ENCODE data around the gene TOMM40L.
"Not testable (repeated sequence)": the region's sequence is repeated elsewhere in the genome, so short reads cannot be mapped to it uniquely, and the experiment has no call there.

TOMM40L gene

DNA sequence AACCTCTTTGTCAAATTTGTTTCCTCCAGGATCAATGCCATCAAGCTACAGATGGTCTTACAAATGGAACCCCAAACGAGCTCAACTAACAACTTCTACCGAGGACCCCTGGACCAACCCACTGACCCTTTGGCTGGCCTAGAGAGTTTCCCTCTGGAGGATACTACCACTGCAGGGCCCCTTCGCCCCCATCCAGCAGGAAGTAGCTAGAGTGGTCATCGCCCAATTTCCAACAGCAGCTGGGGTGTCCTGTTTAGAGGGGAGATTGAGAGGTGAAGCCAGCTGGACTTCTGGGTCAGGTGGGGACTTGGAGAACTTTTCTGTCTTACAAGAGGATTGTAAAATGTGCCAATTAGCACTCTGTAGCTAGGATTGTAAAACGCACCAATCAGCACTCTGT lies 31.2 kb downstream of the TOMM40L start:
- not testable (repeated sequence) for DNase-seq (ENCODE audit: low read depth)

DNA sequence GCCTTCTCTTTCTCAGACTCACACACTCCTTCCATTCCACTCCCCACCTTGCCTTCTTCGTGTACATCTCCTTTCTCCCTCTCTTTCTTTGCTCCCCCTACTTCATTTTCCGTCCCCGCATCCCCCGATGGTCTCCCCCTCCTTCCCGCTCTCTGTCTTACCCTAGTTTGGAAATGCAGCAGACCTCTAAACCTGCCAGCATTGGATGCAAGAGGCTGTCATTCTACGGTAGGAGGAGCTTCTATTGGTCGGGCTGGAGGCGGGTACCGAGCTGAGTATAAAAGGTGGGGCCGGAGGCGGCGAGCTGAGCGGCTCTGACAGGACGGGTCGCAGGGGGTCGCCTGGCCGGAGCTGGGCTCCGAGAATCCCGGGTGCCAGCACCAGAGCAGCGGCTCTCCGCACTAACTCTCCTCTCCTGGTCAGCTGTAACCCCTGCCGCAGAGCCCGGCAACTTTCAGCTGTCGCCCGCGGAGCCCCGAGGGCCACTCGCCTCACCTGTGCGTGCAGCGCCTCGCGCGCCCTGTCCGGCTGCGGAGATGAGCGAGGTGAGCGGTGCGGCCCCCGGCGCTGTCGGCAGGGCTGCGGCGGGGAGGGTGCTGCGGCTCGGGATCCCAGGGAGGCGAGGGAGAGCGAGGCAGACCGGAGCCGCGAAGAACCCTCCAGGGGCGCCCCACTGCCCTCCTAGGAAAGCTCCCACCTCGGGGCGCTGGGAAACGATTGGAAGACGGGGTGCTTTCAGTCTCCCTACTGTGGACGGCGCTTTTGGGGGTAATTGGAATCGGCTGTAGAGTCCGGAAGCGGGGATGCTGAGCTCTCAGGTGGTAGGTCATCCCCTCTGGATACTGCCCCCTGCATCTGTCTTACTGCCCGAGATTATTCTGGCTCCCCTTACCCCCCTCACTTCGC lies 32.8 kb downstream of the TOMM40L start, which contains the start of gene PCP4L1:
Gene PCP4L1 (plus strand): TSS at position 307 of the 906 bp plus-strand sequence. CDS start 230 bp downstream, at position 537.
- DNase-seq (ENCODE audit: low read depth), result peak; percentile 1

DNA sequence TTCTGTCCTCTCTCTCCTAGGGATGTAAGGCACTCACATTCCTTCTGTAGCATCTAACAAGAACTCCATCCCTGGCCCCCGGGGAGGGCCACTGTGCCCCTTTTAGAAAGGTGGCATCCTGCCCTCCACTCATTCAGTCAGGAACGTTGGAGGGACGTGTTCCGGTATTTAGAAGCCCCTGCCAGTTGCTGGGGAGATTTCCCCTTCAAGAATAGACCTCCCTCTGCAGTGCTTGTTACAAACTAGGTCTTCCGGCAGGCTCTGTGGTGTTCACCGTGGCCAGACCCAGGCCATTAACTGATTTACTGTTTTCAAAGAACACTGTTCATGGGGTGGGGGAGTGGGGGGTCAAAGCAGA lies 33.5 kb downstream of the TOMM40L start:
- no peak for DNase-seq (ENCODE audit: low read depth)

DNA sequence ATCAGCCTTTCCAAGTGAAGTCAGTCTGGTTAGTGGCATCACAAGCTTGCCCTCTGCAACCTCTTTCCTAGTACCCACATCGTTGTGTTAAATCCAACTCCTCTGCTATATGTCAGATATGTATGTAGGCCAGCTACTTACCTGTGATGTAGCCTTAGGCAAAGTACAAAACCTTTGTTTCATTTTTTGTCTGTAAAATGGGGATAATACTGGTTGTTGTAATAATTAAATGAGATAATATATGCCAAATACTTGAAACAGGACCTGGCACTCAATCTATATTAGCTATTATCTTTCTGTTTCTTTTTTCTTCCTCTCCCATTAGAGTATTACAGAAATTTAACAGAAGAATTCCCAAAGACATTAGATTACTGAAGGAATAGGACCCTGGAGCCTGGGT lies 33.9 kb downstream of the TOMM40L start:
- no peak for DNase-seq (ENCODE audit: low read depth)

DNA sequence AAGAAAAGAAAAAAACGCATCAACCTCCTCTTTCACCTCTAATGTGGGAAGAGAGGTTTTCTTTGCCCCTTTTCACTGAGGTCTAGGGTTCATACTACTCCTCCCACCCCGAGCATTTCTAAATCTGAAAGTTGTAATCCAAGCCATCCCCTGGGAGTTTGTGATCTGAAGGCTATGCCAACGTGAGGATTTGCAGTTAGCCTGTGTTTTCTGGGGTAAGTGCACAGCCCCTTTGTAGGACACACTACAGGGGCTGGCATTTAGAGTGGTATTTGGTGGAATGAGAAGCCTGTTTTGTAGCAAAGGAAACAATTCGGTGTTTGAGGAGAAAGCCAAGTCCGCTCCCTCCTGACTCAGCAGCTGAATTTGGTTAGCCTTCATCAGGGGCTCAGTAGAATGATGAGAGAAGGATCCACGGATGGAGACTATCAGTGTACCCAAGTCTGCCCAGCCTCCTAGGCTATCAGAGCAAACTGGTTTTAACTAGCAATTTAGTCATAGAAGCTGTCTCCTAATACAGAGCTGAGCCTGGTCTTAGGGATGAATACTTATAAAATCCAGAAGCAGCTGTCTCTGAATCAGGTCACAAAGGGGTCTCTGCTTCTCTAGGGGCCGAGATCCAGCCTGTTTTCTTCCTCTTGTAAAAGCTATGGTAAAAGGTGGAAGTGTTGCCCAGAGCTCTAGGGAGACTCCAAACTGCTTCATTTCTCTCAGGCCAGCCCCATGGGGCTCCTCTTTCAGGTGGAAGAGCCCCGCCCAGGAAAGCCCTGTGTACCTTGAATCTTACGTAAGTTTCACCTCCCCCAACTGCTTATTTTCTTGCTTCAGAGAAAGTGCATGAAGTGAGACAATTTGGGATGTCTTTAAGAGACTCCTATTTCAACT lies 34.8 kb downstream of the TOMM40L start:
- no peak for DNase-seq (ENCODE audit: low read depth)

DNA sequence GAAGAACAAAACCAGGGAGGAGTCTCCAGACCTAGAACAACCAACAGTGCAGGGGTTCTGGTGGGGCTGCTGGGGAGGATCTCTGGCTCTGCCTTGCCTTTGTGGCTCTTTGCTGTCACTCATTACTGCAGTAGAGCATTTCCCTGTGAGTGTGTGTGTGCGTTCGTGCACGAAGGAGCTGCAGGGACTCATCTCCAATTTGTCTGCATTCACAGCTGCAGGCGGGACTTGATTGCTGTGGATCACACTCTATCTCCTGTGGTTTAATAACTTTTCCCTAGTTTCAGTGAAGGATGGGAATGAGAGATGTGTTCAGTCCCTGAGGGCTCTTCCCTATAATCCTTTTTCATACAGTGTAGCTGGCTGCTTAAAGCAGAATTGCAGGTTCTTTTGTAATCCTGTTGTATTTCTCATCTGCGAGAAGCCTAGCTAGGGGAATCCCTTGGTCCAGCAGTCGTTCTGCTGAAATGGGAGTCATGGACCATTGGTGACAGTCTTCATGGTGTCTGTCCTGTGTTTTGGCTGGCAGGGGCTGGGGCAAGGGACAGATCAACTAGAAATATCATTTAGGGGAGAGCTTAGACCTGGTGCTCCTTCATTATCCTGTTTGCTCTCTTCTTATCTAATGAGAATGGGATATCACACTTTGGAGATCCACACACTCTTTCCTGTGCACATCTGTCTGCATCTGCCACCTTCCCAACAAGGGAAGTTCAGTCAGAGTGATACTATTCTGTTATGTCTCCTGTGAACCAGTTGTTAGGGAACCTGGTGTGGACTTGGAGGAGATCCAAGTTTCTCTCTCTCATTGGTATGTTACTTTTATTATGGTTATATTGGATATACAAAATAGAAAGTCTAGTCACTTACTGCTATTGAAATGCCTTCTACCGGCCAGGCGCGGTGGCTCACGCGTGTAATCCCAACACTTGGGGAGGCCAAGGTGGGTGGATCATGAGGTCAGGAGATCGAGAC lies 35.7 kb downstream of the TOMM40L start:
- no peak for DNase-seq (ENCODE audit: low read depth)

DNA sequence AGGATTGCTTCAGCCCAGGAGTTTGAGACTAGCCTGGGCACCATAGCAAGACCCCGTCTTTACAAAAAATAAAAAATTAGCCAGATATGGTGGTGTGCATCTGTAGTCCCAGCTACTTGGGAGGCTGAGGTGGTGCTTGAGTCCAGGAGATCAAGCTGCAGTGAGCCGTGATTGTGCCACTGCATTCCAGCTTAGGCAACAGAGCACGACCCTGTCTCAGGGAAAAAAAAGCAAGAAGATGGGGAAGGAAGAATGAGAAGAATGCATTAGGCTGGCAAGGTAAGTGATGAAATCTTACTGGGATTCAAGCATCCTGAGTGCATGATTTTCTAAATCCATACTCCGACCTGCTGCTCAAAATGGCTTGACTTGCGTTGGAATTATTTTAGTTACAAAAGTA lies 39.4 kb downstream of the TOMM40L start:
- no peak for DNase-seq (ENCODE audit: low read depth)

DNA sequence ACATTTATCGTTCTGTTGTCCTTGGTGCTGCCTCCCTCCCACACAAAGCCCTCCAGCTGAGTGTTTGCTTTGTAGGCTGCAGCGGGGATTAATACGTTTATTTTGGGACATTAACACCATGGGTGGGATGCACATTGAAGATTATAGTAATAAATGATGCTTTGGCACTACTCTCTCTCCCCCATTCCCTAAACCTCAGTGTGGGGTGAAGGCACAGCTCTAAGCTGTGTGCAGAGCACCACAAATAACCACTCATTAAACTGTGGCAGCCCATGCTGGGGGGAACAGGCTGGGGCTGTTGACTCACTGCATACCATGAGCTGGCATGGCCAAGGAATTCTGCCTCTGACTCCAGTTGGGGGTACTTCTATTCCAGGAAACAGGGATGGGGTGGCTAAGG lies 40.3 kb downstream of the TOMM40L start:
- no peak for DNase-seq (ENCODE audit: low read depth)

DNA sequence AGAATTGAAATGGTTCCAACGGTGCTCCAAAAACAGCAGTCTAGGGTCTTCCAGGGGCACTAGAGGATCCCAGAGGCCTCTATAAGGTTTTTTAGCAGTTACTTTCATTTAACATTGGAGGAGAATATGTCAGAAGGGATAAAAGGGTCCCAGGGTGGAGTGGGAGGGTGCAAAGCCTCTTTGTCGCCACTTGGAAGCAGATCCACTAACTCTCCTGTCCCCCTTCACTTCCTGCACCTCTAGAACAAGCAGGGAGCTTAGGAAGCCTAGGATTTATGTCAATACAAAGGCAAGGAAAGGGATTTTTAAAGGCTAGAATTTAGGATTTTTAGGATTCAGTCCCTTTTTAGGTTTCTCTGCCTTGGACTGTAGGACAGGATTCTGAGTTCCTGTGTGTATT lies 41.0 kb downstream of the TOMM40L start:
- no peak for DNase-seq (ENCODE audit: low read depth)

DNA sequence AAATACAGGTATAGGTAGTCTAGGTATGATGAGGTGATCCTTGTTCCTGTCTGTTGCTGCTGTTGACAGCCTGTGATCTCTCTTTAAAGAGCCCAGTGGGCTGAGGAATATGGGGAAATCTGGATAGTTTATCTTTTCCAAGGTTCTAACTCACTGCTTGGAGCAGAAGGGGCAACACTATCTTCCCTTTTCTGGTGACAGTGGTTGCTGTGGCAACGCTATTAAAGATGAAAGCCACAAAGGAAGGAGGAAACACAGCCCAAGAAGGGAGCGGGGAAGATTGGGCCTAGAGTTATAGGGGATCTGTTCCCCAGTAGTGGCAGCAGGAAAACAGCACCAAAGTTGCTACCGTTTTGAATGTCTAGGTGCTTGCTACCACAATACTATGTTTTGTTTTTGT lies 41.5 kb downstream of the TOMM40L start:
- no peak for DNase-seq (ENCODE audit: low read depth)

DNA sequence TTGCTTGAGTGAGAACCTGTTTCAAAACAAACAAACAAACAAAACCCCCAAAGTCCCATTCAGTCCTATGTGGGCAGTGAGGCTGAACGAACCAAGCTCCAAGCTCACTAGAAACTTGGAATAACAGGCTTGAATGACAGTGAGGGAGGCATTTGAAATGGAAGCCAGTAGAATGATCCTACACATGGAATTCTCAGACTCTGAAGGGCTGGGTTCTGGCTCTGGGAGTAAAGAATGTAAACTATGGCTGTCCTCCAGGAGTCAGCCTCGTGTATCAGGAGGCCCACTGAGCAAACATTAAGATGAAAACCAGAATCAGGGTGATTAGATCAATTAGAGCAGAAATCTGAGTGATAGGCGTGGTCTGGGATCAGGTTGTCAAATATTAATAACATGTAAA lies 47.5 kb downstream of the TOMM40L start:
- no peak for DNase-seq (ENCODE audit: low read depth)

DNA sequence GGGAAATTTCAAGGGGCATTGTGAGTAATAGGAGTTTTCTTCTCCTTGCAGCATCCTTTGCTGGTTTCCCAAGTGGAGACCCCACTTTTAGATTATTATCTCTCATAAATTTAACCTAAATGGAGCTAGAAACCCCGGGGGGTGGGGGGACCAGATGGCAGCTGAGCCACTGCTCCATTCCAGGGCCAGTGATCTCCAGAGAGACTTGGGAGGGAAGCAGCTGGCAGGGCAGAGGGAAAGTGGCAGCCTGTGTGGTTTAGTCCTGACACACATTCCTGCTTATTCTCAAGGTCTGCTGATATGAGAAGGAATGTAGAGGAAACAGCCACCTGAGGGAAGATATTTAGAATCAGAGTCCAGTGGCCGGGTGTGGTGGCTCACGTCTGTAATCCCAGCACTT lies 49.0 kb downstream of the TOMM40L start:
- no peak for DNase-seq (ENCODE audit: low read depth)
